ENCODE measurements around the gene SERAC1.
"Not testable (repeated sequence)": the region's sequence is repeated elsewhere in the genome, so short reads cannot be mapped to it uniquely, and the experiment has no call there.

The SERAC1 gene

GRCh38 chr6:158168040-158168289 is at the start of gene SERAC1:
SERAC1 (minus strand) TSS chr6:158168262; CDS start chr6:158158363, 9,899 bp downstream.
- no peak for DNase-seq

- DNase-seq = peak; percentile 51 to 52
Observed at GRCh38 chr6:158213925-158214674, 46.0 kb upstream of the SERAC1 start.

GRCh38 chr6:158211273-158212055 is 43.4 kb upstream of the SERAC1 start:
- no peak for DNase-seq

- DNase-seq = not testable (repeated sequence)
Observed at GRCh38 chr6:158209582-158210333, 41.7 kb upstream of the SERAC1 start.

- not testable (repeated sequence) for DNase-seq
Observed at GRCh38 chr6:158208226-158209030, 40.4 kb upstream of the SERAC1 start.

GRCh38 chr6:158207422-158207788 is 39.3 kb upstream of the SERAC1 start:
- no peak for DNase-seq

- no peak for DNase-seq
Observed at GRCh38 chr6:158206740-158207421, 38.8 kb upstream of the SERAC1 start.

GRCh38 chr6:158205169-158205944 is 37.3 kb upstream of the SERAC1 start:
- DNase-seq = no peak

- DNase-seq = no peak
Observed at GRCh38 chr6:158198461-158198860, 30.4 kb upstream of the SERAC1 start.

- no peak for DNase-seq
Observed at GRCh38 chr6:158194487-158195280, 26.6 kb upstream of the SERAC1 start.

GRCh38 chr6:158191761-158192160 is 23.7 kb upstream of the SERAC1 start:
- no peak for DNase-seq

GRCh38 chr6:158191032-158191431 is 23.0 kb upstream of the SERAC1 start:
- no peak for DNase-seq

- no peak for DNase-seq
Observed at GRCh38 chr6:158188591-158188990, 20.5 kb upstream of the SERAC1 start.

- no peak for DNase-seq
Observed at GRCh38 chr6:158185729-158186456, 17.8 kb upstream of the SERAC1 start.

- no peak for DNase-seq
Observed at GRCh38 chr6:158184608-158185007, 16.5 kb upstream of the SERAC1 start.

GRCh38 chr6:158183174-158183972 is 15.3 kb upstream of the SERAC1 start:
- not testable (repeated sequence) for DNase-seq

- DNase-seq = not testable (repeated sequence)
Observed at GRCh38 chr6:158177712-158178111, 9.7 kb upstream of the SERAC1 start.

- no peak for DNase-seq
Observed at GRCh38 chr6:158175111-158175510, 7.0 kb upstream of the SERAC1 start.

GRCh38 chr6:158174514-158174913 is 6.5 kb upstream of the SERAC1 start:
- DNase-seq = no peak

Data from activated CD4-positive, alpha-beta T cell treated with anti-CD3 and anti-CD28 coated beads, Interleukin-2, amount 50 U/mL, for 4 hours (primary cell).